KMS-11 (cell line): Measurements from ENCODE around the gene NPHP4.

ENCODE experiments used
- H2AFZ ChIP-seq: fragments of 200-600 bp; sonication (generic); 2 replicates; pipeline ENCODE4 v1.6.1; 2016; ENCODE audit warnings: antibody characterized with exemption, mixed run types, low read depth
- H3K27ac ChIP-seq: fragments of 200-600 bp; sonication (generic); 2 replicates; pipeline ENCODE4 v1.6.1; 2016; ENCODE audit warnings: mild to moderate bottlenecking, mixed run types
- H3K27me3 ChIP-seq: fragments of 200-600 bp; sonication (generic); 2 replicates; pipeline ENCODE4 v1.6.1; 2017; ENCODE audit warnings: mild to moderate bottlenecking, low read depth, mixed run types, moderate library complexity; ENCODE audit not compliant: insufficient read depth
- H3K36me3 ChIP-seq: fragments of 200-600 bp; sonication (generic); 2 replicates; pipeline ENCODE4 v1.6.1; 2017; ENCODE audit warnings: mild to moderate bottlenecking, mixed run types; ENCODE audit not compliant: insufficient read depth
- H3K4me1 ChIP-seq: fragments of 200-600 bp; sonication (generic); 2 replicates; pipeline ENCODE4 v1.6.1; 2016; ENCODE audit warnings: mild to moderate bottlenecking, low read depth, mixed run types; ENCODE audit not compliant: poor library complexity, severe bottlenecking
- H3K4me2 ChIP-seq: fragments of 200-600 bp; sonication (generic); 2 replicates; pipeline ENCODE4 v1.7.0; 2016; ENCODE audit warnings: mild to moderate bottlenecking, mixed run types
- H3K4me3 ChIP-seq: fragments of 200-600 bp; sonication (generic); IDR thresholded peaks from 2 replicates; pipeline ENCODE4 v1.6.1; 2017; ENCODE audit warnings: low read depth, low read length, mixed read lengths; ENCODE audit not compliant: insufficient read depth
- H3K79me2 ChIP-seq: fragments of 200-600 bp; sonication (generic); 2 replicates; pipeline ENCODE4 v1.6.1; 2016; ENCODE audit warnings: low read depth, mixed run types; ENCODE audit not compliant: insufficient read depth
- H3K9ac ChIP-seq: fragments of 200-600 bp; sonication (generic); 2 replicates; pipeline ENCODE4 v1.6.1; 2016; ENCODE audit warnings: mild to moderate bottlenecking, mixed run types
- H4K20me1 ChIP-seq: fragments of 200-600 bp; sonication (generic); 2 replicates; pipeline ENCODE4 v1.6.1; 2016; ENCODE audit warnings: mild to moderate bottlenecking, mixed run types; ENCODE audit not compliant: insufficient read depth
- TF ChIP-seq, protein P1 (sequence below): fragments of 200-600 bp; sonication (generic); conservative IDR thresholded peaks from 2 replicates; pipeline ENCODE4 v1.6.1; 2017; ENCODE audit warnings: low read depth, mild to moderate bottlenecking, antibody characterized with exemption, low read length, moderate library complexity, mixed read lengths

Gene NPHP4

GRCh38 chr1:5834477-5835178, 157.6 kb downstream of the NPHP4 start:
- H3K36me3 ChIP-seq = no peaks in the 10 kb centered on the region
- H3K79me2 ChIP-seq = no peaks in the 10 kb centered on the region
- no peaks in the 10 kb centered on the region for H4K20me1 ChIP-seq
- H3K4me1 ChIP-seq = no peaks in the 10 kb centered on the region
- H3K4me3 ChIP-seq = no peak overlapping the region
- H3K27ac ChIP-seq = no peak overlapping the region
- H3K4me2 ChIP-seq = no peak overlapping the region
- no peak overlapping the region for H3K9ac ChIP-seq
- TF ChIP-seq, protein P1, sequence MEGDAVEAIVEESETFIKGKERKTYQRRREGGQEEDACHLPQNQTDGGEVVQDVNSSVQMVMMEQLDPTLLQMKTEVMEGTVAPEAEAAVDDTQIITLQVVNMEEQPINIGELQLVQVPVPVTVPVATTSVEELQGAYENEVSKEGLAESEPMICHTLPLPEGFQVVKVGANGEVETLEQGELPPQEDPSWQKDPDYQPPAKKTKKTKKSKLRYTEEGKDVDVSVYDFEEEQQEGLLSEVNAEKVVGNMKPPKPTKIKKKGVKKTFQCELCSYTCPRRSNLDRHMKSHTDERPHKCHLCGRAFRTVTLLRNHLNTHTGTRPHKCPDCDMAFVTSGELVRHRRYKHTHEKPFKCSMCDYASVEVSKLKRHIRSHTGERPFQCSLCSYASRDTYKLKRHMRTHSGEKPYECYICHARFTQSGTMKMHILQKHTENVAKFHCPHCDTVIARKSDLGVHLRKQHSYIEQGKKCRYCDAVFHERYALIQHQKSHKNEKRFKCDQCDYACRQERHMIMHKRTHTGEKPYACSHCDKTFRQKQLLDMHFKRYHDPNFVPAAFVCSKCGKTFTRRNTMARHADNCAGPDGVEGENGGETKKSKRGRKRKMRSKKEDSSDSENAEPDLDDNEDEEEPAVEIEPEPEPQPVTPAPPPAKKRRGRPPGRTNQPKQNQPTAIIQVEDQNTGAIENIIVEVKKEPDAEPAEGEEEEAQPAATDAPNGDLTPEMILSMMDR = no peak
- H3K27me3 ChIP-seq = peaks cover 63% of the 10 kb centered on the region
- H2AFZ ChIP-seq = no peak overlapping the region

DNA sequence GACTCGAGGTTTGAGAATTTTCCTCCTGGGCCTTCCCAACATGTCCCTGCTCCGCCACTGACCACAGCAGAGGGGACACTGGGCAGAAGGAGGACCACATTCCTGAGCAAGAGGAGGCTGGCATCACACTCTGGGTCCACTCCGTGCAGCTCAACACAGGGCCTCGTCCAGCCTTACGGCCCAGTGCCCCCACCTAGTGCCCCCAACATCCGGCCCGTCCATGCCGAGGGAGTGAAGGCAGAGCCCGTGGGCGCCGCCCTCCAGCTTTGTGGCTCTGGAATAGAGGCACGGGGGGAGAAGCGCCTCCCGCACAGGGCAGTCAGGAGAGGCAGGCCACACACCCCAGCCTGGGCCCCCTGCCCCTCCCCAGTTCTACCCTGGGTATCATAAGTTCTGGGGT, 158.3 kb downstream of the NPHP4 start:
- Histone ChIP-seq H3K36me3 (no peaks in the 10 kb centered on the region), H3K4me1 (no peaks in the 10 kb centered on the region)

DNA sequence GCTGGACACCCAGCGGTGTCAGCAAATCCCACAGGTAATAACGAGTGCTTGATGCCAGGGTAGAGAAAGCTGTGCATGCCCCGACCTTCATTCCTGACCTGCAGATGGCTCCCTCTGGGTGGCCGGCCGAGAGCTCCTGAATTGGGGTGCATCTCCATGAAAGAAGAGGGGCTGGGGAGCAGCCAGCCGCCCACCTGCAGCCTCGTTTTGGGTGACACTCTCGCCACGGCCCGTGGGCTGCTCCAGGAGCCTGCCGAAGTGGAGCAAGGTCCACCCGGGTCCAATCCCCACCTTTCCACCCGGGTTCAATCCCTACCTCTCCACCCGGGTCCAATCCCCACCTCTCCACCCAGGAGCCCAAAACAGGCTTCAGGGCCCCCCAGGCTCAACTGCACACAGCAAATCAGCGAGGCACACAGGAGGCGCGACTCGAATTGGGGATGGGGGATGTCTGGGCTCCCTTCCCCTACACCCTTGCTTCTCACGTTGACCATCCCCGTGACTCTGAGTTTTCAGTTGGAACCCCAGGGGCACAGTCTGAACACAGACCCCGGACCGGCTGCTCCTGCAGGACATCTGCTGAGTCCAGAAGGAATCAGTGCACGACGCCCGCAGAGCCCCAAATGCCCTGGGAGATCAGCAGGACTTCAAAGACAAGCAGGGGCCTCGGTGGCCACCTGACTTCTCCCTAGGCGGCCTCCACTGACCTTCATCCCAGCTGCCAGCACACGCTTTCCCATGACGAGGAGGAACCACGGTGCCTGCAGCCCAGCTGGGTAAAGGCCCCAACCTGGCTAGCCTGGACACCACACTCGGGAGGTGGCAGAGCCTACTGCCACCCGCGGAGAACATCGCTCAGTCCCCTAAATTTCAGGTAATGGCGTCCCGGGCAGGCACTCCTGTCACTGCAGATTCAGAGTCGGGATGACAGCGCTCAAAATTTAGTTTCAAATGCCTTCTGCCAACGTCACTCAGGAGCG, 159.0 kb downstream of the NPHP4 start:
- no peaks in the 10 kb centered on the region for H3K36me3 ChIP-seq
- H3K79me2 ChIP-seq = no peaks in the 10 kb centered on the region
- H3K9ac ChIP-seq = no peak overlapping the region
- H2AFZ ChIP-seq = no peak overlapping the region
- H3K4me2 ChIP-seq = no peak overlapping the region
- H3K4me3 ChIP-seq = no peak overlapping the region
- H3K27ac ChIP-seq = no peak overlapping the region
- no peaks in the 10 kb centered on the region for H3K4me1 ChIP-seq
- peaks cover 60% of the 10 kb centered on the region for H3K27me3 ChIP-seq
- TF ChIP-seq, protein P1 = no peak
- H4K20me1 ChIP-seq = no peaks in the 10 kb centered on the region

More for the DNA sequence above, 158.3 kb downstream of the NPHP4 start:
- no peaks in the 10 kb centered on the region for H3K79me2 ChIP-seq
- H3K27me3 ChIP-seq = peaks cover 59% of the 10 kb centered on the region
- H3K4me3 ChIP-seq = no peak overlapping the region
- no peak overlapping the region for H2AFZ ChIP-seq
- H3K9ac ChIP-seq = no peak overlapping the region
- H4K20me1 ChIP-seq = no peaks in the 10 kb centered on the region
- no peak overlapping the region for H3K27ac ChIP-seq
- H3K4me2 ChIP-seq = no peak overlapping the region
- TF ChIP-seq, protein P1 = no peak

GRCh38 chr1:5831600-5832335, 160.5 kb downstream of the NPHP4 start:
- no peaks in the 10 kb centered on the region for H3K79me2 ChIP-seq
- no peak overlapping the region for H3K4me3 ChIP-seq
- TF ChIP-seq, protein P1 = no peak
- no peak overlapping the region for H3K9ac ChIP-seq
- no peak overlapping the region for H3K4me2 ChIP-seq
- H3K4me1 ChIP-seq = no peaks in the 10 kb centered on the region
- no peaks in the 10 kb centered on the region for H4K20me1 ChIP-seq
- H3K36me3 ChIP-seq = no peaks in the 10 kb centered on the region
- peaks cover 60% of the 10 kb centered on the region for H3K27me3 ChIP-seq
- H2AFZ ChIP-seq = no peak overlapping the region
- no peak overlapping the region for H3K27ac ChIP-seq
